ENCODE results near the gene PLLP.

The PLLP gene

DNA sequence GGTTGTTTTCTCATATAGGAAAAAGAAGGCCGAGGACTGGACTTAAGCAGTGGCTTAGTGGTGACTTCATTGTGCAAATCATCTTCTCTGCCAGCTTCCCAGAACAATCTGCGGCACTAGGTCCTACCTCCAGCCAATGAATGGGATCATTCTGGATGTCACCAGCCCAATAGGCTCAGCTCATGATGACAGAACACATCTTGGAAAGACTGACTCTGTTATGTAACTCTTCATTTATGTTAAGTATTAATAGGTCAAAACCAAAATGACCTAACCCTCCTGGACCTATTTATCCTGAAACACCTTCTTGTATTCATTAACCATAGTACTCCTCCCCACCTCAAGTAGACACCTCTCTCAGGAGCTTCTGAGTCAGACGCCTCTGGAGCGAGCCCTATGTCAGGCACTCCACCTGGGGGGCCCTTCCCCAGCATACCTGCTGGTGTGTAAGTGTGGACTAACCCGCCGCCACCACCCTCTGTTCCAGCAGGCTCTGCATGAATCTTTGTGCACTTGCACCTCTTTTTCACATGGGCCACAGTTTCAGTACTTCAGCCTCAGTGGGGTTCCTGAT, 32.2 kb downstream of the PLLP start:
- no peak for DNase-seq

DNA sequence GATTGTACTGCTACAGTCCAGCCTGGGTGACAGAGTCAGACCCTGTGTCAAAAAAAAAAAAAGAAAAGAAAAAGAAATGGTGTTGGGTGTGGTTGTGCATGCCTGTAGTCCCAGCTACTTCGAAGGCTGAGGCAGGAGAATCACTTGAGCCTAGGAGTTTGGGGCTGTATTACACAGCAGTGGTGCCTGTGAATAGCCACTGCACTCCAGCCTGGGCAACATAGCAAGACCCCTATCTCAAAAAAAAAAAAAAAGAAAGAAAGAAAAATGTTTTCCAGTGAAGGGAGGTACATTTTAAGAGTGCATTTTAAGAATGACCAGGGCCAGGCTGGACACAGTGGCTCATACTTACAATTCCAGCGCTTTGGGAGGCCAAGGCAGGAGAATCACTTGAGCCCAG, 33.1 kb downstream of the PLLP start:
- no peak for DNase-seq

DNA sequence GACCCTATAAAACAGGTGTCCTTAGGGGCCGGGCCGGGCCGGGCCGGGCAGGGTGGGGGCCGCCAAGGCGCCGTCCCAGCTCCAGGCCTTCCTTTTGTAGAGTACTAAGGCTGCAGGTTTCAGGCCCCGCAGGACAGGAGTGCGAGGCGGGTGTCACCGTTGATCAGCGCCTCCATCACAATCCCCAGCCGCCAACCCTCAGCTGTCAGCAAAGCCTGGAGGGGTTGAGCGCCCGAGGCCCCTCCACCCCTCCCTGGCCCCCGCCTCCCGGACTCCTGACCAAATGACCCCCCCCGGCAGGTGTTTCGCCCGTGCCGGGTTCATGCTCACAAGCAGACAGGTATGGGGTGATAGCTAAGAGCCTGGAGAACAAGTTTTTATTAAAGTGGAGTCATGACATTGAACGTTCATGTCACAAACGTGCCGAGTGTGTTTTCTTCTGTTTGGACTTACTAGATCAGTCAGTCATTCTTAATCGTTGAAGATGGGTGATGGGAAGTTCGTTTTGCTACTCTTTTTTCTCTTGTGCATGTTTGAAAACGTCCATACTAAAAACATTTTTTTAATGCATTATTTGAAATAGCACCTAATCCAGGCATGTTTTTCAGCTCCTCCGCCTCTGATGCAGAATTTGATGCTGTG, 38.9 kb downstream of the PLLP start:
- DNase-seq = peak; percentile 16

DNA sequence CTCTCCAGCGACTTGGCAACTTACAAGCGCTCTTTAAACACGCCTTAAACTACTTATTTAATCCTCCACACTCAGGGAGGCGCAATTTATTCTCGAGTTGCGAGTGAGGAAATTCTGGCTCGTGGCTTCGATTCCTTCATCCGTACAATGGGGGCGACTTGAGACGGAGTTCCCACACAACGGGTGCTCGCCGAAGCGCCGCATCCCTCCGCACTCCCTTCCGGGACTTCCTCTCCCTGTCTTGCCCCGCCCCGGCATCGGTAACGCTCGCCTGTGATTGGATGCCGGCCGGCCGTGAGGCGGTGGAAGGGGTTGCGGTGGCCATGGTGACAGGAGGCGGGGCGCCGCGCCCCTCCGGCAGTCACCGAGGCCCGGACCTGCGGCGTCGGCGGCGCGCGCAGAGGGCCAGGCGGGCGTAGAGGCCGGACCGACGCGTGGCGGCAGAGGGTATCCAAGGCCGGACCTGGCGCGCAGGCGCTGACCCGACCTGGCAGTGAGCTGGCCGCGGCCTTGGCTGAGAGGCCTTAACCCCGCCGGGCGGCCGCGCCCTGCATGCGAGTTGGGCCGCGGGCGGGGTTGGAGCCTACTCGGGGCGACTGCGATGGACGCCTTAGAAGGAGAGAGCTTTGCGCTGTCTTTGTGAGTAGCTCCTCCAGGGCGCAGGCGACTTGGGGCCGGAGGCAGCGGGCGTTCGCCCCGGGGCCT, 39.6 kb downstream of the PLLP start, which contains the start of gene ARL2BP:
Gene ARL2BP, plus strand, starts transcription at position 493 of the 705 bp plus-strand sequence. Its CDS starts 109 bp downstream, at position 602.
- DNase-seq = peak; percentile 97

DNA sequence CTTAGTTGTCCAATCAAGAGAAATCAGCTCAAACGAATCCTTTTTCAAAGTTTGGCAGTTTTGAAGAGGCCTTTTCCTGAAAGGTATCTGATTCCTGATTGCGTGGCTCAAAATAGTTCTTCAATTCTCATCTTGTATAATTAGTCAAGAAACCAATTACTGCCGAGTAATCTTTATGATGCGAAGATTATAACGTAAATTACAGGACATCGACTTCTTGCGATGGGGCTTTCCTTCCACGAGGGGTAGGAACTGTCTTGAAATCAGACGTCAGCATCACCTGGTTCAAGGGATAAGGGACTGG, 40.1 kb downstream of the PLLP start:
- no peak for DNase-seq

DNA sequence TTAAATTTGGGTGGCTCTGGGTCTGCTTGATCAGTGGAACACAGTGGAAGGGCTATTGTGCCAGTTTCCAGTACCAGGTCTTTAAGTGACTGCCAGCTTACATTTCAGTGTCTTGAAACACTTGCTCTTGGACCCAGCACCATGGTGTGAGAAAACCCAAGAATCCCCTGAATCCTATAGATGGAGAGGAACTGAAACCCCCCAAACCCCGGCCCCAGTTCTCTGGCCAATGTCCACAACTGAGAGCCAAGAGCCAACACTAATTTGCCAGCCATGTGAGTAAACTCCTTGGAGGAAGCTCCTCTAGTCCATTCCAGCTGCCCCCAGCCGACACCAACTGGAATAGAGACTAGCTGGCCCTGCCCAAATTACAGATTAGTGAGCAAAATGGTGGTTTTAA, 41.8 kb downstream of the PLLP start:
- no peak for DNase-seq

DNA sequence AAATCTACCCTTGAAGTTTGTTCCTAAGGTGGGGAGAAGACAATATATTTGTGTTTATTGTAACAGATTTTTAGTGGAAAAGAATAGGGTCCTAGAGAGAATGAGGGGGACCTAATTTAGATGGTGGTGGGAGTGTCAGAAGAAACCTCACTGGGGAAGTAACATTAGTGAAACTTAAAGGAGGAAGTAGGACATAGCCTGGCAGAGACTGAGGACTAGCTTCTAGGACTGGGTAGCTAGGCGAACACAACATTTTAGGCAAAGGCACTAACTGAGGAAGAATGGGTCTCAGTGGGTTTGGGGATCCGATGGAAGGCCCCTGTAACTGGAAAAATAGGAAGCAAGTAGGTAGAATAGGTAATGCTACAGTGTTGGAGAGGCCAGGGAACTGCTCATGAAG, 43.6 kb downstream of the PLLP start:
- DNase-seq = no peak

DNA sequence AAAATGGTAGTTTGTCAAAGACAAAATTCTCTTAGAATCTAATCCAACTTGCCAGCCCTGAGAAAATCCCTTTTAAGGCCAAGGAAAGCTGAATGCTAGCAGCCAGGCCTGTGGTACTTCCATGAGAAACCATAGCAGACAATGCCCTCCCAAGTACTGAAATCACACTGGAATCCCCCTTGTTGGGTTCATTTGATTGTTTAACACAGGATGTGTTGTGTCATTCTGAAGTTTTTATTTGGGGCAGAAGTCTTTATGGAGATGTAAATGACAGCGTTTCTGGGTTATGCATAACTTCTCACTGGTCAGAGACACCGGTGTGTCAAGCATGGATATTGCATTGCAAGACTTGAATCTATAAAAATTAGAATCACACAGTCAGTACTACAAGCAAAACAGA, 45.4 kb downstream of the PLLP start:
- no peak for DNase-seq

DNA sequence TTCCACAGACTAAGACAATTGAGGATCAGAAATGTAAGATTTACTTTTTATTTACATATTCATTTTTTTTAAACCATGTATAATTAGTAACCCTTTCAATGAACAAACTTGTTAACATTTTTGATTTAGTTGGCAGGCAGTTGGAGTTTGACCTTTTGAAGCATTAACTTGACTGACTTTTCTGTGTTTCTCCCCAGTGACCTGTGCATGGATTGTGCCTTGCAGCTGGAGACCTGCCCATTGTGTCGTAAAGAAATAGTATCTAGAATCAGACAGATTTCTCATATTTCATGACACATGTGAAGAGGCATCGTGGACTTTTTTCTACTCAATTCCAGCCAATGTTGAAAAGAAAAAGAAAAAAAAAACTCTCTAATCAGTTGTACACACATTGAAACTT, 45.8 kb downstream of the PLLP start:
- no peak for DNase-seq

DNA sequence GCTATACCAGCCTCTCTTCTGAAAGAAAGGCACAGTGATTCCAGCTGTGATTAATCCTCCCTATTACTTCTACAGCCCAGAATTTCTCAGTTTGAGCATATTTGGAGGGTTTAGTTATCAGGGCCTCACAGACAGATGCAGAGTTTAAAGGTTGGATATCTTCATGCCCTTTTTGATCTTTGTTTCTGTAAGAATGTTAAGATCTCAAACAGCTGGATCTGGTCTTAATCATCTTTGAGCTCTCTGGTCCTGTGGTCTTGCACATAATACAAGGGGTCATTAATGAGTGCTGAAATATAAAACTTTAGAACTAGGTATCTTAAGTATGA, 48.5 kb downstream of the PLLP start:
- DNase-seq = no peak

DNA sequence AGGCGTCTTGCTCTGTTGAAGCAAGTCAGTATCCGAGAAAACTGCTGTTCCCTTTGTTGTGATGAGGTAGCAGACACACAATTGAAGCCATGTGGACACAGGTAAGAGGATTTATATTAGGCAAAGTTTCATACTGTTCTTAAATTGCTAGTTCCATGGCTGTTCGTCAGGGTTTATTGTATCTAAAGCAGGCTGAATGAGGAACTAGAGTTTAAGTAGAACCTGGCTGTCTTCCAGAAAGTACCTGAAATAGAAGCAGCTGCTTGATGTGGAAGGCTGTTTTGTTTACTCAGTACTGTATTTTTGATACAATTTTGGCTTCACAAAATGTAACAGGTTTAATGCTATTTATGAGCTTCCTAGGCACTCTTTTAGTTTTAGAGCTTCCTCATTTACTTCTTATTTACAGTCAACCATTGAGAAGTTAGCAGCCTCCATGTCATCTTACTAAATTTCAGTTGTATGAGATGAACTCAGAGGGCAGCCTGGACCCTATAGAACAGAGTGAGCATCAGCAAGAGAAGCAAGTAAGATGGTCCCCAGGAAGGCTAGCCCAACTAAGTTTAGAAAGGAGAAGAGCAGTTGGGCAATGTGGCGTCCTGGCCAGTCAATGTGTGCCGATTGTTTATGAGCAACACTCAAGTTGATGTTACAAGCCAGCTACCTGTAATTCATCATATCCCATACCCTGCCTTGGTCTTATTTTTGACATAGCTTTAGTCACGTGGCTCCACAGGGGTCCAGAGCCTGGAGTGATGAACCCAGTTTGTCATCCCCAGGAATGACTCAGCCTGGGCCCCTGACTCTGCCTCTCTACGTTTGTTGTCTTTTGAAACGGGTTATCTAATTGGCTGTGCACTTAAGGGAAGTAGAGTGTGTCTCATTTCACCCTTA, 49.1 kb downstream of the PLLP start:
- no peak for DNase-seq

DNA sequence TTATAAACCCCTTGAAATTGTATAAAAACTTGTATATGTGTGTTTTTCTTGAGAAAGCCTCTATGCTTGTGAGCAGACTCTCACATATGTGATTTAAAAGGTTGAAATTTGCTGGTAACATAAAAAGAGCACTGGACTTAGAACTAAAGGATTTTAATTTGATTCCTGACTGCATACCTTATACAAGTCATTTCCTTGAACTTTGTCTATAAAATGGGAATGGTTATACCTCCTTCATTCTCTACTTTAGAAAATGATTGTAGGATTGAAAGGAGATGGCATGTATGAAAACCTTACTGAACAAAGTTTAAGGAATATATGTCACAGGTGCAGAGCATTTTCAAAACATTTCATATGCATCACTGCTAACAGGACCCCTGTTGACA, 49.8 kb downstream of the PLLP start:
- no peak for DNase-seq

DNA sequence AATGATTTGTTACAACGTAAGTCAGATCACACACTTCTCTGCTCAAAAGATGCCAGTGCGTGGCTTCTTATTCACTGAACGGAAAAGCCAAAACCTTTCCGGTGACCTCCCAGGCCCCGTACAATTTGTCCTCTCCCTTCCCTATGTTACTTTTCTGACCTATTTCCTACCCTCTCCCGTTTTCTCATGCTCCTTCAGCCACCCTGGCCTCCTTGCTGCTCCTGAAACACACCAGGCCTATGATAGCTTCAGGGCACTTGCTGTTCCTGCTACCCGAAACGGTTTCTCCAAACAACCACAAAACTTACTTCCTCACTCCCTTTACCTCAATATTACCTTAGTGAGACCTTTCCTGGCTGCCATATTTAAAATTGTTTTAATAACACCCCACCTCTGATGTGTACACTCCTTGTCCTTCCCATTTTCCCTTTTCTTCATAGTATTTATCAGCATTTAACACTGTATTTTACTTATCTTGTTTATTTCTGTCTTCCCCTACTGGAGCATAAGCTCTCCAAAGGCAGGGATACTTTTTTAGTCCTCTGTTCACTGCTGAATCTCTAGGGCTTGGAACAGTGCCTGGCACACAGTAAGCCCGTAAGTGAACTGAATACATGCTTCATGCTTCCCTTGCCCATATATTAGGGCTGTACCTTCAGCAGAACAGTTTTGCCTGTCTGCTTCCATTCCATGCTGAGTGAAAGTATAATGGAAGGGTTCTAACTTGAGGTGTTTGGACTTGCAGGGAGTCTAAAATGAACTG, 50.3 kb downstream of the PLLP start:
- no peak for DNase-seq

DNA sequence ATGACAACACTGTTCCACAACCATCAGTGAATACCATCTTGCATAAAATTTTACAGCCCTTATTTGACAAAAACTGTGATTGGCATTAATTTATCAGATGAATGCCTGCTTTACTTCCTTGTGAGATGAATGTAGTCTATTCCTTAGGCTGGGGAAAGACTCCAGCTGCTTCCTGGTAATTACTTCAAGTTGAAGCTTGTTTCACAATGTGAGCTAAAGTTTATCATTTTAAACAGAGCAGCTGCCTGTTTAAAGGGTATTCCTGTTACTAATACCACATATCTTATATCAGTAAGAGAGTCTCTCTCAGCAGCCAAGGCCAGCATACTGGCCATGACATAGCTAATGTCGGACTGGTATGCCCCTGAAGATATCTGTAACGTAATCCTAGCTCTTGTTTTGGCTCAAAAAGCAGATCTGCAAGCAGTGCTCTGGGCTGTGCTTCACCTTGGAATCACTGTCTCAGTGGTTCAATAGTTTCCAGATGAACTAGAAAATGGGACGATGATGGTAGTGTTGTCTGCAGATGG, 52.6 kb downstream of the PLLP start:
- no peak for DNase-seq

DNA sequence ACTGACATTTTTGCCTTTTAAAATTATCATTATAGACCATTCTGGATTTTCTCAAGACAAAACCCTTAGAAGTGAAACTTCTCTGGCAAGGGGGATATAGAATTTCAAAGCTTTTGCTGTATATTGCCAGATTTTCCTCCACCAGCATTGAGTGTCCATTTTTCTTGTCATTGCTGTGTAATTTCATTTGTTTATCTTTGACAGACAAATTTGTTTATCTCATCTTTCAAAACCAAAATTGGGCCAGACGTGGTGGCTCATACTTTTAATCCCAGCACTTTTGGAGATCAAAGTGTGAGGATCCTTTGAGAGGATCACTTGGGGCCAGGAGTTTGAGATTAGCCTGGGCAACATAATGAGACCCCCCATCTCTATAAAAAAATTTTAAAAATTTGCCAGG, 55.4 kb downstream of the PLLP start:
- no peak for DNase-seq

DNA sequence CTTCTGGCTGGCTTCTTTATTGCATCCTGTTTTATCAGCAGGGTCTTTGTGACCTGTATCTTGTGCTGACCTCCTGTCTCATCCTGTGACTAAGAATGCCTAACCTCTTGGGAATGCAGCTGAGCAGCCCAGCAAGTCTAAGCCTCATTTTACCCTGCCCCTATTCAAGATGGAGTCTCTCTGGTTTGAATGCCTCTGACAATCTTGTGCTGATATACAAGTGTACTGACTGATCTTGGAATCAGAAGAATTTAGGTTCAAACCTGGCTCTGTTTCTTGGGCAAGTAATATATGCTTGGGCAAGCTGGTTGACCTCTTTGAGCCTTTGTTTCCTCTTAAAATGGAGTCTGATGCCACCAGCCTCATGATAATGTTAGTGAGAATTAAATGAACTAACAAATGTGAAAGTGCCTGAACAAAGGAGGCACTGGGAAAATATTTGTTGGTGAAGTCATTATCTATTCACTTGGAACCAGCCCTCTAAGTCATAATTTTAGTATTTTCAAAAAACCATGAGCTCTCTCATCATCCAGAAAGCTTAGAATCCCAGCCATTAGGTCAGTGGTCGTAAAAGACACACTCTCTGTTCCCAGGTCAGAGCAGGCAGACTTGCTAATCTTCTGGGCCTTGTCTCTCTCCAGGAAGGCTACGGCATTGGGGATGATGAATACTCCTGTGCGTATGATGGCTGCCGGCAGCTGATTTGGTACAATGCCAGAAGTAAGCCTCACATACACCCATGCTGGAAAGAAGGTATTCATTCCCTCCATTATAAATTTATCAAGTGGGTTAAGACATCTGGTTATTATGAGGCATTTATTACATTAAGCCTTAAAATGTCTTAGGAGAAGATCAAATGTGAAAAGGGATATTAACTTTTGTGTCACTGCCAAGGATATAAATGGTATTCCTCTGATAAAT, 57.5 kb downstream of the PLLP start:
- DNase-seq = no peak

DNA sequence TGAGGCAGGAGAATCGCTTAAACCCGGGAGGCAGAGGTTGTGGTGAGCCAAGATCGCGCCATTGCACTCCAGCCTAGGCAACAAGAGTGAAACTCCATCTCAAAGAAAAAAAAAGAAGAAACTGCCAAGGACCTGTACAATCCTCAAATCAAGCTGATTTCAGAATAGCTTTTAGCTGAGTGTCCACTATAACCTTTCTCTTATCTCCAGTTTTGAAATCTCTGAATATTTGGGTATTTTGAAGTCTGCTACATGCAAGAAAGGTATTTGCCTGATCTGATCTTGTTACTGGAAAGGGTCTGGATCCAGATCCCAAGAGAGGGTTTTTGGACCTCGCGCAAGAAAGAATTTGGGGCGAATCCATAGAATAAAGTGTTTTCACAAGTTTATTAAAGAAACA, 58.5 kb downstream of the PLLP start:
- no peak for DNase-seq

DNA sequence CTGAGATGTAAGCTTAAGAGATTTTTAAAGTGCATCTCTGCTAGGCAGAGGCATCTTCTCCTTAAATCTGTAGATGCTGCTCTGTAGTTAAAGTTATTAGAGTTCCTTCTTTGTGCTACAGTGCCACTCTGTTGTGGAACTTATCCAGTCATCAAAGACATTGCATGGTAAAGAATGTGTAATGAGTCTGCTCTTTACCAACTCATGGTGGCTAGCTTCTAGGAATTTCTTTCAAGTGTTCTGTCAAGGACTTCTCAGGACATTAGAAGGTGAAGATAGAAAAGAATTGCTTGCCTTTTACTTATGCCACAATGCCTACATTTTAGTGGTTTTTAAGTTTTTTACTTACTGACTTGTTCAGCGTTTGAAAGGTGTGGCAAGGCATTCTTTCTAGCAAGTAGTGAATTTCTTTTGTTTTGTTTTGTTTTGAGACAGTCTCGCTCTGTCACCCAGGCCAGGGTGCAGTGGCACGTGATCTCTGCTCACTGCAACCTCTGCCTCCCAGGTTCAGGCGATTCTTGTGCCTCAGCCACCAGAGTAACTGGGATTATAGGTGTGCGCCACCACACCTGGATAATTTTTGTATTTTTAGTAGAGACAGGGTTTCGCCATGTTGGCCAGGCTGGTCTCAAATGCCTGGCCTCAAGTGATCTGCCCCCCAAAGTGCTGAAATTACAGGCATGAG, 59.7 kb downstream of the PLLP start:
- DNase-seq = no peak

DNA sequence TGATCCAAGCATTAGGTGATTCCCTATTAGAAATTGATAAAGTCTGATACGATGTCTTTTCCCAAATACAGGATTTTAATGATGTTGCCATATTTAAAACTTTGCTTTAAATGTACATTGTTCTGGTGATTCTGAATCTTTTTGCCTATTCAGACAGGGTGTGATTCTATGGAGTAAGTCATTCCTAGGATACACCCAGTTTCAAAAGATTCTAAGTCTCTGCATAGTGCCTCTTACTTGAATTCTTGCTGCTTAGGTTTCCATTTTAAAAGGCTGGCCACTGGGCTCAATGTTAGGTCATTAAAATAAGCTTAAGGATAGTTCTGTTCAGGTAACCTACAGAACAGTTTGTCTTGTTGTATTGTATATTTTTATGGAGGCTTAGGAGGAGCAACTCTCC, 61.4 kb downstream of the PLLP start:
- DNase-seq = no peak

DNA sequence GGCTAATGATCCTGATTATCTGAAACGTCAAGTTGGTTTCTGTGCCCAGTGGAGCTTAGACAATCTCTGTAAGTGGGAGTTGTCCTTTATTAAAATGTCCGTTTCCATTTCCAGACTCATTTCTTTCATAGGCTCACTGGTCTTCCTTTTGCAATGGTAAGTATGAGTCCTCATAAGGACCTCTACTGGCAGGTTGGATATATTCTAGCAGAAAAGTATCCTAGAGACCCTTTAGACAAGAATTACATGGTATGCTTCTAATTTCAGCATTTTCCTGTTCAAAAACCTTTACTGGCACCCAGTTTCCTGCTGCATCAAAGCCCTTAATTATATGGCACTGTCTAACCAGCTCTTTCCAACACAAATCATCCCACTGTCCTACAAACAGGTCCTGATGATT, 67.5 kb downstream of the PLLP start:
- DNase-seq = no peak

DNA sequence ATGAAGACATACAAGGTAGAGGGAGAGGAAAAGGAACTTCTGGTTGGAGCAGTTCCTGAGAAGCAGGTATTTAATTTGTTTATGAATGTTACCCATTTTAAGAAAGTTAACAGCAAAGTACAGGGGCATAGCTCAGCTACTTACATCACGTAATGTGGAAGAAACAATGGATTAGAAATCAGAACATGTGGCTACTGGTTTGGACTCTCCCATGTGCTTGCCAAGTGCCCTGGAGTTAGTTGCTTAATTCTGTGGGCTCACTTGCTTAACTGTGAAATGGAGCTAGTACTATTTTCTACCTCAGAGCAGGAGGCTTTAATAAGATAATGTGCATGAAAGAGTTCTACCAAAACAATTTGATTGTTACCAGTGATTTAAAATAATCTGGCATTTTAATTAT, 71.0 kb downstream of the PLLP start:
- no peak for DNase-seq

Measured in activated CD4-positive, alpha-beta T cell treated with anti-CD3 and anti-CD28 coated beads, Interleukin-2, amount 50 U/mL, for 1 hour (primary cell).